IPS DF 4.7 (cell line): ENCODE data around the gene YOD1.

Source experiments
- DNase-seq: peaks from one replicate; pipeline ENCODE4 v3.0.0-alpha.2; 2013; ENCODE audit warnings: low spot score; ENCODE audit errors: extremely low read depth

The YOD1 gene

DNA sequence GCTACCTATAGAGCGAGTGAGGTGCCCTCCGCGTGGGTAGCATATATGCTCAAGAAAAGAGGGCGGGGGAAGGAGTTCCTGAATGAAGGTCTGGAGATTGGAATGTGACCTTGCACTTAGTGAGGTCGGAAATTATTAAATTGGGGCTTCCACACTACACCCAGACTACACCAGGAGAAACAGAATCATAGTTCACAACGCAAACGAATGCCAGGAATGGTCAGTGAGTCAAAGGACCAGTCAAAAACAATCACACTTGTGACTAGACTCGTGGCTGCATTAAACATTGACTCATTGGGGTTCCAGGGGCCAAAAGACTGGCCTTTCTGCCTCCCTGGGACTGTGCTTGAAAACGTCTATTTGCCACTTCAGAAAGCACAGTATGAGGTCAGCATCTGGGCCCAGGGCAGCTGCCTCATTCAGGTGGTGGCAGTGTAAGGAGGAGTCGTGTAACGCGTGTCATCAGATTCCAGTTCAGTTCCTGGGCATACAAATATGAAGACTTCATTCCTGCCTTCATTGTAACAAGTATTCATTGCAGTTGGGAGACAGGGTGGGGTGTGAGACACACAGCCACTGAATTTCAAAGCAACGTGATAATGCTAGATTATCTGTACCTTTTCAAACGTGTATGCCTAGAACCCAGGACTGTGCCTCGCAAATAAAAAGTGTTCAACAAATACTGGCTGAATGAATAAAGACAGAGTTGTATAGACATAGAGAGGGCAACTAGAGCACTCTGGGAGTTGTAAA, at the start of gene YOD1:
Gene YOD1, minus strand, starts transcription at position 18 of the 753 bp plus-strand sequence. CDS start 178 bp downstream, outside the sequence.
- no peak for DNase-seq

DNA sequence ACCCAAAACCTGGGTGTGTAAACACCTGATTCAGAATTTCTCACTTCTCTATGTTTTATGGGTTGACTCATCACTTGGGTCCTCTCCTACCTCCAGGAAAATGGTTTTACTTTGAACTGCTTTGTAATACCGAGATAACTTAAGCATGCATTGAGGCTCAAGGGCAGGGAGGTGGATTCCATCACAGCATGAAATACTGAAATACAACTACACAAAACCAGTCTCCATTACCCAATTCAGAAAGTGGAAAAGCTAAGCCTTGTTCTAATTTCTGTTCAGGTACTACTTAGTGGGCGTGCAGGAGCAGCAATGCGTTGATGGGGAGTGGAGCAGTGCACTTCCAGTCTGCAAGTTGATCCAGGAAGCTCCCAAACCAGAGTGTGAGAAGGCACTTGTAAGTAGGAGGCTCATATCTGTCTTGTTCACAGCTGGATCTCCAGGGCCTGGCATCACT, 46.9 kb upstream of the YOD1 start:
- no peak for DNase-seq

DNA sequence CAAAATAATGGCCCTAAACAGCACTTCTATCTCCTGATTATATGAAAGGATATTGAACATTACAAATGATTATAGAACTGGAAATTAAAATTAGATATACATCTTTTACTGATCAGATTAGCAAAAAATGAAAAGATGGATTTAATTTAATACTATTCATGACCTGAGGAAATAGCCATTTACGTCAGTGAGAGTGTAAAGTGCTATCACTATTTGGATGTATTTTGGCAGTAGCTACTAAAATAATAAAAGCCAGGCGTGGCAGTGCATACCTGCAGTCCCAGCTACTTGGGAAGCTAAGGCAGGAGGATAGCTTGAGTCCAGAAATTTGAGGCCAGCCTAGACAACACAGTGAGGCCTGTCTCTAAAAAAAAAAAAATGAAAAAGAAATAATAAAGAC, 42.9 kb upstream of the YOD1 start:
- no peak for DNase-seq

GRCh38 chr1:207091200-207091908, 40.3 kb upstream of the YOD1 start:
- DNase-seq, result no peak

- DNase-seq, result no peak
These were observed 38.8 kb upstream of the YOD1 start for GRCh38 chr1:207089627-207090355.

DNA sequence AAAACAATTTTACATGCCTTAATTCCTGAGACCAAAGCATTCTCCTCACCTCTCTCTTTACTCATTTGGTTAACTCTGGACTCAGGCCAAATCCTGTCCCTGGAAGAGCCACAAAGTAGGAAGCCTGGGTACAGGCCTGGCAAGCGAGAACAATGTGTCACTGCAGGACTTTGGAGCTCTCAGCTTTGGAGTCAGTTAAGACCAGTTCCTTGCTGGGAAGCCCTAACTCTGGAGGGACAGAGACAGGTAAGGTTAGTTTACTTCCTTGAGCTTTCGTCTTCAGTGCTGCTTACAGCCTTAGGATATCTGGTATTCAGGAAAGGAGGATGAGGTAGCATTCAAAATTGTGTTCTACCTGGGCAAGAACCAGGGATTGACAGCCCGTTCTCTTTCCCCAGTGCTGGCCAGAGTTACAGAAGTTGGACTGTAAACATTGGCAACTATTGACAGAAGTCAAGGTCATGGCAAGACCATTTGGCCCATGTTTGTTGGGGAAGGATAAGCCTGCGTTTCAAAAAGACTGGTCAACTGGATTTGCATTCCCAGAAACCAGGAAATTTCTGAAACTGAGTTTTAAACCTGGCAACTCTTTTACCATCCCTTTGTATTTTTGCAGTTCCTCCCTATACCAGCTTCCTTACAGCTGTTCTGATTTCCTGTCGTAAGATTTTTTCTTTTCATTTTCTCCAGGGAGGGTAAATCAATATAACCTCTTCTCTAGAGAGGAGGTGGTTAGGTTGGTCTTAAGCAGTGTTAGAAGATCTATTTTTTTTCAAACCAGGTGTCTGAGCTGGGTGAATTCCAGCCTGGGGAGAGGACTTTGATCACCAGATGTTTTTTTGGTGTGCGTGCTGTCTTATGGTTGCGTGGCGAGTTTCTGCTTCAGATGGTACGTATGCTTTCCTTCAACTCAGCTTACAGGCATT, 38.0 kb upstream of the YOD1 start, which contains the start of gene C4BPB:
Gene C4BPB, plus strand, starts transcription at position 160 of the 926 bp plus-strand sequence. Its CDS starts 672 bp downstream, at position 832.
- DNase-seq, result no peak

- no peak for DNase-seq
These were observed 37.2 kb upstream of the YOD1 start for GRCh38 chr1:207088161-207088560.

- no peak for DNase-seq
These were observed 34.9 kb upstream of the YOD1 start for GRCh38 chr1:207085887-207086286.

- peak; percentile 80 for DNase-seq
These were observed 33.7 kb upstream of the YOD1 start for GRCh38 chr1:207084701-207085180.

DNA sequence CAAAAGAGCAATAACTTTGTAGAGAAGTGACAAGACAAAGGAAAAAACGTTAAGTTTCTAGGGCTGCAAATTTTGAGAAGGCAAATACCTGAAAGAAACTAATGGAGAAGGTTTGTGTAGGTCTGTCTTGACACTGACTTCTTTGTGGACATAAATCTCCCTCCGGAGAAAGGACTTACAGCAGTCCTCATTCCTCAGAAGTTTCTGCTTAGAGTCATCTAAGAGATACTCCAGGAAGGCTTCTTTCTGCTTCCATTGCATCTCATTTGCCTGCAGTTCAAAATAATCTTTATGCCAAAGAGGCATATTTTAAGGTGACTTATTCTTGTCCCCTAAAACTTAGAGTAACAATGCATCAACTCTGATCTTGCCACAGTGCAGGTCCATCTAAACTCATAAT, 33.2 kb upstream of the YOD1 start:
- DNase-seq, result no peak

GRCh38 chr1:207081806-207082205, 30.8 kb upstream of the YOD1 start:
- no peak for DNase-seq

DNA sequence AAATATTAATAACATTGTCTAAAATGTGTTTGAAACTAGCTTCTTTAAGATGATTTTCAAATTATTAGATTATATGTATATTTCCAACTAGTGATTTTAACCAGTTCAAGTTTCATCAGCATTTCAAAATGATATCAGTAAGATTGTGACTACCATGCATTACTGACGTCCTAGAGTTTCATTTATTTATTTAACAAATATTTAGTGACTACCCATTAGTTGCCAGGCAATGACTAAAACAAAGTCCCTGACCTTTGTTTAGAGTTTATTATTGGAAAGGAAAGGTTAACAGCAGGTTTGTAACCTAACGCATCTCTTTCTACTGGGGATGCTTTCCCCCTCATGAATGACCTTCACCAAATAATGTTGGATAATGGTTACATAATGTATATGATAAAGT, 30.1 kb upstream of the YOD1 start:
- no peak for DNase-seq

- DNase-seq, result no peak
These were observed 28.8 kb upstream of the YOD1 start for GRCh38 chr1:207079706-207080241.

DNA sequence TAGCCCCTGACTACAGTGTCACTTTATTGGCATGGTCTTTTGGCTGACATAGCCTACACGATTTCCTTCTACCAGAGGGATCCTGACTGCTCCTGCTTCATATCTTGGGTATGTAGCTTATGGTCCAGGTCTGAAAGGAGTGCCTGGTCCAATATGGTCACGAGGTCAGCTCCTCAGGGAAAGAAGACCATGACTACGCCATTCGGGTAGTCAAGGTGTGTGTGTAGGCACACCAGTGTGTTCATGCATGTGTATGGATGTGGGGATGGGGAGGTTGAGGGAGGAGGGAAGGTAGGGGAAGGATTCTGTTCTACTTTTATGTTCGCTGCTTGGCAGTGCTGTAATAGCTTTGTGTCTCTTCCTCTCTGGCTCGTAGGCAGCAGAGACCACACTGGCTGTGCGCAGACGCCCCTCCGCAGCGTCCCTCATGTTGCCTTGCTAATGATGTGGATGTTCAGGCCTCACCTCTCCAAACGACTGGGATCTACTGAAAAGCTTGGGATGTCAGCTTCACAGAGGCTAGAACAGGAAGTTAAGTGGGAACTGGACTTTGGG, 27.6 kb upstream of the YOD1 start:
- no peak for DNase-seq

GRCh38 chr1:207077470-207078377, 26.7 kb upstream of the YOD1 start:
- no peak for DNase-seq

DNA sequence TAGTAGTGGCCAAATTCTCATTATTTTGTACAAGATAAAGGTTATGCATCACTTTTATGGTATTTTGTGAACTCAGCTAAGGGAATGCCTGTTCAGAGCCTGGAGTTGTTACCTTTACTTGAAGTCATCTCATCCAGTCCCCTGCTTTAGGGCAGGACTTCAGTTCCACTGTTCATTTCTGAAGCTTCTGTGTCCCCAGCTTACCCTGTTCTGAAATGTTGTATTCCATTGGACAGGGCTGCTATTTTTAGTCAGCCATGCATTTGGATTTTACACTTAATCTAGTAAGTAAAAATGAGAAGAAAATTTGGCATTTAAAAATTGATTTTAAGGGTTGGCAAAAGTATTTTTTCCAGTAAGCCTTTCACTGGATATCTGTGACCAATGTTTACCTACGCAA, 26.0 kb upstream of the YOD1 start:
- DNase-seq, result no peak

DNA sequence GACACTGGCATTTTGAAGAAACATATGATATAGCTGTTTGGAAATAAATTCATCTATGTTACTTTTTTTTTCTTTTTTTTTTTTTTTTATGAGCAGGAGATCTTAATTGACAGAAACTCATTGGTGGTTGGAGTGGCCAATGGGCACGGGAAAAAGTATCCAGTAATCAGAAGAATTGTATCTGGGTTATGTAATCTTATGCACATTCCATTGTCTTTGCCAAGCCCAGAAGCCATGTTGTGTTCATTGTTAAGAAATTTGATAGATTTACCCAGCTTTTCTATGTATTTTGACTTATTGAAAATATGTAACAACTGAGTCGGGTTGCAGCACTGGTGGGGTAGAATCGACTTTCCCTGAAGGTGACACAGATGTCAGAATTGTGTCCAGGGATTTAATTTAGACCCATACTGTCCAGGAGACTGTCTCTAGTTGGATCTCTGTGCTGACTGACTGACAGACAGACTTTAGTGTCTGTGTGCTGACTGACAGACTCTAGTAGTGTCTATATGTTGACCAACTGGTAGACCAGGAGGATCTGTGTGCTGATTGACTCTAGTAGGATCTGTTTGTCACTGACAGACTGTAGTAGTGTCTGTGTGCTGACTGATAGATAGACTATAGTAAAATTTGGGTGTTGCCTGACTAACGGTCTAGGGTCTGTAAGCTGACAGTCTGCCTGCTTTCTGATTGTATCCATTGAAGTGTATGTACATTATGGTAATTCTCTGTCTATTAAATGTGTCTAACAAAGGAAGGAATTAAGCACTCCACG, 25.4 kb upstream of the YOD1 start:
- DNase-seq, result no peak
